Breast epithelium (tissue), 4 donors: ENCODE results near the gene INSR. TPM values are rescaled to one million over a fixed set of nuclear protein-coding genes. Genes with fewer than 3 reads are reported as not detected.

ENCODE experiments used
- DNase-seq, 2 donors: peaks; one replicate each; pipeline ENCODE4 v3.0.0-alpha.2; 2019; ENCODE audit warnings: low spot score in 2 of 2
- H3K27ac ChIP-seq, 2 donors: fragments of 200-600 bp; sonication (generic) in 1 of 2; one replicate each; pipeline ENCODE4 v1.5.1; 2016 to 2019; ENCODE audit warnings: mild to moderate bottlenecking in 1 of 2
- H3K27me3 ChIP-seq, 2 donors: fragments of 200-600 bp; sonication (generic) in 1 of 2; one replicate each; pipeline versions ENCODE4 v1.5.1 to v1.6.0; 2017 to 2019; ENCODE audit warnings: control low read depth in 1 of 2, mild to moderate bottlenecking in 1 of 2
- H3K36me3 ChIP-seq: fragments of 200-600 bp; one replicate; pipeline ENCODE4 v1.5.1; 2019
- H3K4me1 ChIP-seq, 2 donors: fragments of 200-600 bp; sonication (generic); one replicate each; pipeline ENCODE4 v1.5.1; 2016 to 2019; ENCODE audit warnings: control low read depth in 1 of 2
- H3K4me3 ChIP-seq, 3 donors: fragments of 200-600 bp; sonication (generic); 1 replicate in 2 of 3; 2 replicates in 1 of 3; pipeline ENCODE4 v1.5.1; 2016 to 2019; ENCODE audit warnings: mild to moderate bottlenecking in 3 of 3, moderate library complexity in 2 of 3
- H3K9me3 ChIP-seq, 2 donors: fragments of 200-600 bp; sonication (generic) in 1 of 2; one replicate each; pipeline ENCODE4 v1.5.1; 2016 to 2019; ENCODE audit warnings: control low read depth in 1 of 2
- CTCF ChIP-seq, 3 donors: fragments of 450-650 bp; IDR thresholded peaks; one replicate each; pipeline ENCODE4 v1.5.1; 2016 to 2017; ENCODE audit warnings: antibody characterized with exemption in 3 of 3, mild to moderate bottlenecking in 3 of 3, moderate library complexity in 3 of 3
- POLR2A ChIP-seq: fragments of 450-650 bp; IDR thresholded peaks from one replicate; pipeline ENCODE4 v1.6.1; 2016; ENCODE audit warnings: antibody characterized with exemption, mild to moderate bottlenecking, moderate library complexity
- POLR2AphosphoS5 ChIP-seq, 3 donors: sonication (generic); formaldehyde crosslinking; IDR thresholded peaks; one replicate each; pipeline ENCODE4 v1.6.1; 2017; ENCODE audit warnings: antibody characterized with exemption in 3 of 3
- intact Hi-C: fragments of 100-400 bp; cut with DNase I; formaldehyde crosslinking; loops from one replicate; pipeline ENCODE4 v1.15.1; 2023; ENCODE audit warnings: low total_unique reads
- total RNA-seq, 3 donors: library from RNA; depleted of rRNA; stranded (reverse); fragments of >200 nt; gene quantifications; one replicate each; pipeline ENCODE4 v1.1.0, GENCODE V29; 2016

INSR gene
- total RNA-seq, 3 donors from 2014 or later, result 66.3 to 108 (median 104) TPM

- intact Hi-C loops, result loop anchor here (10.0 kb wide), 1 partner anchor 55 kb away; no protein-coding TSS in a partner anchor
- DNase-seq, result no peak
- TF ChIP-seq POLR2AphosphoS5 (IDR thresholded peaks at IDR 0.05) (no peak), CTCF (IDR thresholded peaks at IDR 0.05) (no peak), POLR2A (no peak)
- Histone ChIP-seq H3K9me3 (no peaks in the 10 kb centered on the region), H3K27me3 (no peaks in the 10 kb centered on the region), H3K27ac (no peak overlapping the region), H3K36me3 (peaks cover 6% of the 10 kb centered on the region), H3K4me3 (no peak overlapping the region), H3K4me1 (no peaks in the 10 kb centered on the region)
Observed at GRCh38 chr19:7140137-7140536, 154.1 kb downstream of the INSR start.

GRCh38 chr19:7139095-7139494 is 155.1 kb downstream of the INSR start:
- H3K36me3 ChIP-seq, result peaks cover 6% of the 10 kb centered on the region
- intact Hi-C loops, result no loop called here

GRCh38 chr19:7138402-7138801 is 155.8 kb downstream of the INSR start:
- no peak overlapping the region for H3K27ac ChIP-seq
- H3K4me3 ChIP-seq, result no peak overlapping the region
- peaks cover 6% of the 10 kb centered on the region for H3K36me3 ChIP-seq
- H3K9me3 ChIP-seq, result no peaks in the 10 kb centered on the region
- intact Hi-C loops, result no loop called here
- no peak for TF ChIP-seq CTCF (IDR thresholded peaks at IDR 0.05)
- no peak for TF ChIP-seq POLR2A
- TF ChIP-seq POLR2AphosphoS5 (IDR thresholded peaks at IDR 0.05), result no peak
- no peaks in the 10 kb centered on the region for H3K27me3 ChIP-seq
- DNase-seq, result no peak
- no peaks in the 10 kb centered on the region for H3K4me1 ChIP-seq

More at GRCh38 chr19:7139095-7139494, 155.1 kb downstream of the INSR start:
- Histone ChIP-seq H3K27me3 (no peaks in the 10 kb centered on the region), H3K27ac (no peak overlapping the region), H3K4me3 (no peak overlapping the region), H3K4me1 (no peaks in the 10 kb centered on the region), H3K9me3 (no peaks in the 10 kb centered on the region)
- DNase-seq, result no peak
- TF ChIP-seq CTCF (IDR thresholded peaks at IDR 0.05) (no peak), POLR2A (no peak), POLR2AphosphoS5 (IDR thresholded peaks at IDR 0.05) (no peak)

GRCh38 chr19:7137120-7137519 is 157.1 kb downstream of the INSR start:
- Histone ChIP-seq H3K36me3 (peaks cover 6% of the 10 kb centered on the region), H3K27me3 (no peaks in the 10 kb centered on the region), H3K27ac (no peak overlapping the region), H3K9me3 (no peaks in the 10 kb centered on the region), H3K4me3 (no peak overlapping the region), H3K4me1 (no peaks in the 10 kb centered on the region)
- DNase-seq, result no peak
- TF ChIP-seq POLR2A (no peak), CTCF (IDR thresholded peaks at IDR 0.05) (no peak), POLR2AphosphoS5 (IDR thresholded peaks at IDR 0.05) (no peak)
- intact Hi-C loops, result no loop called here

GRCh38 chr19:7132054-7132453 is 162.2 kb downstream of the INSR start:
- Histone ChIP-seq H3K27me3 (no peaks in the 10 kb centered on the region), H3K36me3 (peaks cover 1% of the 10 kb centered on the region), H3K27ac (no peak overlapping the region), H3K4me1 (no peaks in the 10 kb centered on the region), H3K9me3 (peaks cover 0 to under 1% of the 10 kb centered on the region in 2 donors), H3K4me3 (no peak overlapping the region)
- DNase-seq, result no peak
- intact Hi-C loops, result no loop called here
- TF ChIP-seq POLR2AphosphoS5 (IDR thresholded peaks at IDR 0.05), result no peak

- H3K4me1 ChIP-seq, result no peaks in the 10 kb centered on the region
- H3K36me3 ChIP-seq, result peaks cover 21% of the 10 kb centered on the region
- TF ChIP-seq POLR2A, result no peak
- no peak for TF ChIP-seq POLR2AphosphoS5 (IDR thresholded peaks at IDR 0.05)
- TF ChIP-seq CTCF (IDR thresholded peaks at IDR 0.05), result no peak
- H3K27ac ChIP-seq, result no peak overlapping the region
- H3K9me3 ChIP-seq, result peaks cover 19% of the 10 kb centered on the region in 2 donors
- H3K4me3 ChIP-seq, result no peak overlapping the region
- intact Hi-C loops, result no loop called here
- no peaks in the 10 kb centered on the region for H3K27me3 ChIP-seq
- no peak for DNase-seq
Observed at GRCh38 chr19:7130043-7130442, 164.2 kb downstream of the INSR start.
